SK-N-SH treated with all-trans-retinoic acid at 6 μM for 48 hours (cell line): Measurements from ENCODE around the gene NGLY1.

ENCODE experiments used
- ATAC-seq: fragments of 200-7000 bp; cut with Tn5 transposase; 3 replicates; pipeline ENCODE4 v1.9.1; 2020; ENCODE audit warnings: mild to moderate bottlenecking, moderate library complexity
- ARNTL ChIP-seq: fragments of 450-650 bp; formaldehyde crosslinking; IDR thresholded peaks from 2 replicates; pipeline ENCODE4 v1.5.0; 2020; ENCODE audit warnings: low read depth, mild to moderate bottlenecking, moderate library complexity, borderline replicate concordance
- BACH2 ChIP-seq: fragments of 250-450 bp; sonication (Bioruptor Pico); IDR thresholded peaks from 2 replicates; pipeline ENCODE4 v1.9.0; 2021; ENCODE audit warnings: mild to moderate bottlenecking, borderline replicate concordance
- CREB5 ChIP-seq: fragments of 250-450 bp; sonication (Bioruptor Pico); IDR thresholded peaks from 2 replicates; pipeline ENCODE4 v1.5.1; 2020; ENCODE audit warnings: low read depth, mild to moderate bottlenecking, moderate library complexity
- CSDC2 ChIP-seq: fragments of 250-450 bp; sonication (Bioruptor Pico); IDR thresholded peaks from 2 replicates; pipeline ENCODE4 v1.5.0; 2020; ENCODE audit warnings: mild to moderate bottlenecking, moderate library complexity
- ESRRG ChIP-seq: fragments of 250-450 bp; sonication (Bioruptor Pico); IDR thresholded peaks from 2 replicates; pipeline ENCODE4 v1.6.1; 2021; ENCODE audit warnings: mild to moderate bottlenecking
- ISL1 ChIP-seq: fragments of 250-450 bp; sonication (Bioruptor Pico); IDR thresholded peaks from 2 replicates; pipeline ENCODE4 v2.1.2; 2022; ENCODE audit warnings: mild to moderate bottlenecking, moderate library complexity
- PPARA ChIP-seq: fragments of 250-450 bp; sonication (Bioruptor Pico); IDR thresholded peaks from 2 replicates; pipeline ENCODE4 v1.5.0; 2020; ENCODE audit warnings: mild to moderate bottlenecking, borderline replicate concordance
- RARB ChIP-seq: fragments of 250-450 bp; sonication (Bioruptor Pico); IDR thresholded peaks from 2 replicates; pipeline ENCODE4 v1.8.0; 2021; ENCODE audit warnings: mild to moderate bottlenecking, moderate library complexity
- TCF4 ChIP-seq: fragments of 250-450 bp; sonication (Bioruptor Pico); IDR thresholded peaks from 2 replicates; pipeline ENCODE4 v1.8.0; 2021; ENCODE audit warnings: mild to moderate bottlenecking, moderate library complexity, borderline replicate concordance
- TOX ChIP-seq: fragments of 250-450 bp; sonication (Bioruptor Pico); IDR thresholded peaks from 2 replicates; pipeline ENCODE4 v1.8.0; 2021; ENCODE audit warnings: mild to moderate bottlenecking, moderate library complexity, borderline replicate concordance
- TSHZ2 ChIP-seq: fragments of 250-450 bp; sonication (Bioruptor Pico); IDR thresholded peaks from 2 replicates; pipeline ENCODE4 v1.5.0; 2020; ENCODE audit warnings: mild to moderate bottlenecking, moderate library complexity
- ZC3H10 ChIP-seq: fragments of 250-450 bp; sonication (Bioruptor Pico); IDR thresholded peaks from 2 replicates; pipeline ENCODE4 v1.5.1; 2021; ENCODE audit warnings: mild to moderate bottlenecking, moderate library complexity
- ZFP3 ChIP-seq: fragments of 250-450 bp; sonication (Bioruptor Pico); IDR thresholded peaks from 2 replicates; pipeline ENCODE4 v1.5.0; 2020; ENCODE audit warnings: mild to moderate bottlenecking, moderate library complexity
- ZFP30 ChIP-seq: fragments of 450-650 bp; formaldehyde crosslinking; IDR thresholded peaks from 2 replicates; pipeline ENCODE4 v1.5.0; 2022; ENCODE audit warnings: mild to moderate bottlenecking, moderate library complexity
- ZNF565 ChIP-seq: fragments of 450-650 bp; formaldehyde crosslinking; conservative IDR thresholded peaks from 2 replicates; pipeline ENCODE4 v1.5.0; 2020; ENCODE audit warnings: low read depth, mild to moderate bottlenecking, moderate library complexity
- ZNF70 ChIP-seq: fragments of 450-650 bp; formaldehyde crosslinking; IDR thresholded peaks from 2 replicates; pipeline ENCODE4 v1.5.0; 2020; ENCODE audit warnings: mild to moderate bottlenecking, moderate library complexity
- ZNF8 ChIP-seq: fragments of 450-650 bp; formaldehyde crosslinking; IDR thresholded peaks from 2 replicates; pipeline ENCODE4 v1.5.0; 2020; ENCODE audit warnings: mild to moderate bottlenecking, moderate library complexity
- TF ChIP-seq, protein P1 (sequence below): fragments of 250-450 bp; sonication (Bioruptor Pico); IDR thresholded peaks from 2 replicates; pipeline ENCODE4 v1.8.0; 2021; ENCODE audit warnings: low read depth, mild to moderate bottlenecking, moderate library complexity, borderline replicate concordance

Gene NGLY1

GRCh38 chr3:25821746-25822573 is 38.7 kb upstream of the NGLY1 start:
- no peak for ATAC-seq
- TF ChIP-seq CSDC2 (CRISPR knock-in tag) (no peak), ZC3H10 (CRISPR knock-in tag) (no peak), ZNF565 (CRISPR knock-in tag) (no peak), ZNF8 (CRISPR knock-in tag) (no peak), CREB5 (CRISPR knock-in tag) (no peak), ISL1 (no peak), TCF4 (CRISPR knock-in tag) (no peak)
- TF ChIP-seq, protein P1, sequence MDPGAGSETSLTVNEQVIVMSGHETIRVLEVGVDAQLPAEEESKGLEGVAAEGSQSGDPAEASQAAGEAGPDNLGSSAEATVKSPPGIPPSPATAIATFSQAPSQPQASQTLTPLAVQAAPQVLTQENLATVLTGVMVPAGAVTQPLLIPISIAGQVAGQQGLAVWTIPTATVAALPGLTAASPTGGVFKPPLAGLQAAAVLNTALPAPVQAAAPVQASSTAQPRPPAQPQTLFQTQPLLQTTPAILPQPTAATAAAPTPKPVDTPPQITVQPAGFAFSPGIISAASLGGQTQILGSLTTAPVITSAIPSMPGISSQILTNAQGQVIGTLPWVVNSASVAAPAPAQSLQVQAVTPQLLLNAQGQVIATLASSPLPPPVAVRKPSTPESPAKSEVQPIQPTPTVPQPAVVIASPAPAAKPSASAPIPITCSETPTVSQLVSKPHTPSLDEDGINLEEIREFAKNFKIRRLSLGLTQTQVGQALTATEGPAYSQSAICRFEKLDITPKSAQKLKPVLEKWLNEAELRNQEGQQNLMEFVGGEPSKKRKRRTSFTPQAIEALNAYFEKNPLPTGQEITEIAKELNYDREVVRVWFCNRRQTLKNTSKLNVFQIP (CRISPR knock-in tag): no peak

DNA sequence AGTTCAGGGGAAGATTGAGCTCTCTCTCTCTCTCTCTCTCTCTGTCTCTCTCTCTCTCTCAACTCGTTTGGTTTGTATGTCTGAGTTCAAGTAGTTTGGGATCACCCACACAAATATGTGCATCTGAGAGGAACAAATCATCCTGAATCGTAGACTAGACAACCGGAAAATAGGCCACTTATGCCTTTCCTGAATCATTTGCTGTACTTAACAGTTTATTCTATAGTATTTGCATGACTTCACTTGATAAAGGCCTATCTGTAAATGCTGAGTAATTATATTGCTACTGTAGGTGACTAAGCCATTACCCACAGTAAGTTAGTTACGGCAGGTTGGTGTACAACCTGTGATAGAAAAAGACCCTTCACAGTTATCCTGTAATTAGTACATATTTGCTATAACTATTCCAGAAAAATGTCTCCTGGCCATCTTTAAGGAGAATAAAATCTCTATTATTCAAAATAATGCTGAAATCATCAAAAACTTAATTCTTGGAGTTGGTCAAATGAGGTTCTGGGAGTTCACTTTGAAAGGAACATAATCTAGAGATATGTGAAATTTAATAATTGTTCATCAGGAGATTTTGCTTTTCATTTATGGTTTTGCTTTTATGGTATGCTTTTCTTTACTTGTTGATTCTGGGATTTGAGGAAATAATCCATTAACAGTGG is 37.7 kb upstream of the NGLY1 start:
- ATAC-seq: no peak; the same call in 2 of the 3 replicates
- no peak for TF ChIP-seq TOX (CRISPR knock-in tag)
- no peak for TF ChIP-seq ZC3H10 (CRISPR knock-in tag)
- TF ChIP-seq BACH2 (CRISPR knock-in tag): no peak
- no peak for TF ChIP-seq ZNF8 (CRISPR knock-in tag)
- TF ChIP-seq CREB5 (CRISPR knock-in tag): no peak
- TF ChIP-seq ZFP3 (CRISPR knock-in tag): no peak
- TF ChIP-seq ISL1: no peak
- TF ChIP-seq, protein P1 (CRISPR knock-in tag): no peak
- no peak for TF ChIP-seq TSHZ2 (CRISPR knock-in tag)
- TF ChIP-seq ZNF70 (CRISPR knock-in tag): no peak
- no peak for TF ChIP-seq RARB
- TF ChIP-seq ESRRG: no peak
- TF ChIP-seq CSDC2 (CRISPR knock-in tag): no peak
- no peak for TF ChIP-seq PPARA
- TF ChIP-seq, all 23 proteins: peak for 0

DNA sequence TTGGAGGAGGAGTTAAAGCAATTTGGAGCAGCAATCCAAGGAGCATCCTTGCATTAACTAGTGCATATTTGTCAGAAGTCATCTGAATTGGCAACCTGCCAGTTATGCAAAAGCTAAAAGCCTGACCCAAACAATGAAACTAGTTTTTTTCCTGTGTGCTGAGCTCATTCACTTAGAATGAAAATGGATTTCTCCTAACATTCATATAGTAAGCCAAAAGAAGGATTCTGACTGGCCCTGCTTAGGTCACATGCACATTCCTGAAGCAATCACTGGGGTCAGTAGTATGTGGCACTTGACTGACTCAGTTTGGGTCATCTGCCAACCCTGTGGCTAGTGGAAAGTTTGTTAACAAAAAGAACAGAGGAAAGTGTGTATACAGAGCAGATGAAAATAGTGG is 37.1 kb upstream of the NGLY1 start:
- peak; percentile 97 for ATAC-seq
- TF ChIP-seq ARNTL (no peak), ZFP3 (CRISPR knock-in tag) (0 out of 2 replicates have a peak, but pooled peaks have one; percentile 25), ZFP30 (CRISPR knock-in tag) (no peak), ZNF8 (CRISPR knock-in tag) (no peak), TOX (CRISPR knock-in tag) (no peak), BACH2 (CRISPR knock-in tag) (no peak), CREB5 (CRISPR knock-in tag) (no peak), ISL1 (peak; percentile 64), PPARA (no peak)
- TF ChIP-seq, protein P1 (CRISPR knock-in tag): no peak
